ENCODE measurements around the gene ELOVL5.

The ELOVL5 gene

GRCh38 chr6:53268858-53269608 is 79.7 kb downstream of the ELOVL5 start:
- no peak overlapping the region for H3K9ac ChIP-seq (ENCODE audit: low read length)
- no peak overlapping the region for H3K4me3 ChIP-seq (ENCODE audit: low read depth, low read length)
- no peak overlapping the region for H3K27ac ChIP-seq (ENCODE audit: low read depth, low read length)
- peaks cover 90% of the 10 kb centered on the region for H3K36me3 ChIP-seq (ENCODE audit: control insufficient read depth, insufficient read depth, low read length)
- no peaks in the 10 kb centered on the region for H3K4me1 ChIP-seq (ENCODE audit: control insufficient read depth, insufficient read depth, low read length)
- H3K27me3 ChIP-seq (ENCODE audit: control insufficient read depth, insufficient read depth, low read length) = no peaks in the 10 kb centered on the region
- no peaks in the 10 kb centered on the region for H3K9me3 ChIP-seq (ENCODE audit: control insufficient read depth, insufficient read depth, low read depth, low read length)

DNA sequence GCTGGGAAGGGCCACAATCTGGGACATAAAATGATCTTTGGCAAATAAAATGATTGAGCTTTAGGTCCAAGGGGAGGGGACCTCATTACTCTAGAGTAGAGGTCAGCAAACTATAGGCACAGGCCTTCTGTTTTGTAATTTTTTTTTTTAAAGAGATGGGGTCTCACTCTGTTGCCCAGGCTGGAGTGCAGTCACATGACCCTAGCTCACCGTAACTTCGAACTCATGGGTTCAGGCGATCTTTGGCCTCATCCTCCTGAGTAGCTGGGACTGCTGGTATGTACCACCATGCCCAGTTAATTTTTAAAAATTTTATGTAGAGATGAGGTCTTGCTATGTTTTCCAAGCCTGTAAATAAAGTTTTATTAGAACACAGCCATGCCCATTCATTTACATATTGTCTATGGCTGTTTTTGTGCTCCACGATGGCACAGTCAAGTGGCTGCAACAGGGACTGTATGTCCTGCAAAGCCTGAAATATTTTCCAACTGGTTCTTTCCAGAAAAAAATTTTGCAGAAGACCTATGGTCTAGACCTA is 82.1 kb downstream of the ELOVL5 start:
- H3K9me3 ChIP-seq (ENCODE audit: control insufficient read depth, insufficient read depth, low read depth, low read length) = no peaks in the 10 kb centered on the region
- peaks cover 83% of the 10 kb centered on the region for H3K36me3 ChIP-seq (ENCODE audit: control insufficient read depth, insufficient read depth, low read length)
- no peaks in the 10 kb centered on the region for H3K4me1 ChIP-seq (ENCODE audit: control insufficient read depth, insufficient read depth, low read length)
- H3K9ac ChIP-seq (ENCODE audit: low read length) = no peak overlapping the region
- H3K4me3 ChIP-seq (ENCODE audit: low read depth, low read length) = no peak overlapping the region
- H3K27ac ChIP-seq (ENCODE audit: low read depth, low read length) = no peak overlapping the region
- no peaks in the 10 kb centered on the region for H3K27me3 ChIP-seq (ENCODE audit: control insufficient read depth, insufficient read depth, low read length)

DNA sequence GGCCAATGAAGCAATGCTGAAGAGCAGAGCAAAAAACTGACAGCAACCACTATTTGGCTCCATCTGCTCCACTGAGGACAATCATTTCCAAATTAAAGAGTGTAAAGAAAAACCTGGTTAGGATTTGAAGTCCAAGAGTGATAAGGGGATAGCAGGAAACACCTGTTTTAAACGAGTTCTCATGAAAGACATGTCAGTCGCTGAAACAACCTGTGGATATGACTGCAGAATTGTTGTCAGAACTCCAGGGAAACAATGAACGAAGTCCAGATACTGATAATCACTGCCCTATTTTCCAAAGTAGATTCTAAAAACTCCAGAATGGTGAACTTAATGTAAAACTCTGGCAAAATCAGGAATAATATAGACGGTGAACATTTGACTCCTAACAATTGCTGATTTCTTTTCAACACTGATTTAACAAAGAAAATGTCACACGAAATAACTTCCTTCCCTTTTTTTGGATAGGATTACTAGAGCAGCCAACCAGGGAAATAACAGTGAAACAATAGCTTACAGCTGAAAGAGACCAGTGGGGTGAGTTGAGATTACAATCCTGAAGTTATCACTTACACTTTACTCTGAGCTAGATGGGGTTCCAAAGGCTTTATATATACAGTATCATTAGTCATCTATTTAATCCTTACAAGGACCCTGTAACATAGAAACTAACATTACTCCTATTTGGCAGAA is 83.7 kb downstream of the ELOVL5 start:
- Histone ChIP-seq H3K27ac (ENCODE audit: low read depth, low read length) (no peak overlapping the region), H3K4me3 (ENCODE audit: low read depth, low read length) (no peak overlapping the region), H3K36me3 (ENCODE audit: control insufficient read depth, insufficient read depth, low read length) (peaks cover 82% of the 10 kb centered on the region), H3K9ac (ENCODE audit: low read length) (no peak overlapping the region), H3K9me3 (ENCODE audit: control insufficient read depth, insufficient read depth, low read depth, low read length) (no peaks in the 10 kb centered on the region), H3K4me1 (ENCODE audit: control insufficient read depth, insufficient read depth, low read length) (no peaks in the 10 kb centered on the region), H3K27me3 (ENCODE audit: control insufficient read depth, insufficient read depth, low read length) (no peaks in the 10 kb centered on the region)

- no peak overlapping the region for H3K9ac ChIP-seq (ENCODE audit: low read length)
- no peaks in the 10 kb centered on the region for H3K9me3 ChIP-seq (ENCODE audit: control insufficient read depth, insufficient read depth, low read depth, low read length)
- H3K27ac ChIP-seq (ENCODE audit: low read depth, low read length) = no peak overlapping the region
- no peaks in the 10 kb centered on the region for H3K4me1 ChIP-seq (ENCODE audit: control insufficient read depth, insufficient read depth, low read length)
- no peaks in the 10 kb centered on the region for H3K27me3 ChIP-seq (ENCODE audit: control insufficient read depth, insufficient read depth, low read length)
- peaks cover 81% of the 10 kb centered on the region for H3K36me3 ChIP-seq (ENCODE audit: control insufficient read depth, insufficient read depth, low read length)
- no peak overlapping the region for H3K4me3 ChIP-seq (ENCODE audit: low read depth, low read length)
Observed at GRCh38 chr6:53264337-53264736, 84.4 kb downstream of the ELOVL5 start.

GRCh38 chr6:53263917-53264316 is 84.8 kb downstream of the ELOVL5 start:
- Histone ChIP-seq H3K4me1 (ENCODE audit: control insufficient read depth, insufficient read depth, low read length) (no peaks in the 10 kb centered on the region), H3K9ac (ENCODE audit: low read length) (no peak overlapping the region), H3K27ac (ENCODE audit: low read depth, low read length) (no peak overlapping the region), H3K4me3 (ENCODE audit: low read depth, low read length) (no peak overlapping the region), H3K9me3 (ENCODE audit: control insufficient read depth, insufficient read depth, low read depth, low read length) (no peaks in the 10 kb centered on the region), H3K36me3 (ENCODE audit: control insufficient read depth, insufficient read depth, low read length) (peaks cover 80% of the 10 kb centered on the region), H3K27me3 (ENCODE audit: control insufficient read depth, insufficient read depth, low read length) (no peaks in the 10 kb centered on the region)

DNA sequence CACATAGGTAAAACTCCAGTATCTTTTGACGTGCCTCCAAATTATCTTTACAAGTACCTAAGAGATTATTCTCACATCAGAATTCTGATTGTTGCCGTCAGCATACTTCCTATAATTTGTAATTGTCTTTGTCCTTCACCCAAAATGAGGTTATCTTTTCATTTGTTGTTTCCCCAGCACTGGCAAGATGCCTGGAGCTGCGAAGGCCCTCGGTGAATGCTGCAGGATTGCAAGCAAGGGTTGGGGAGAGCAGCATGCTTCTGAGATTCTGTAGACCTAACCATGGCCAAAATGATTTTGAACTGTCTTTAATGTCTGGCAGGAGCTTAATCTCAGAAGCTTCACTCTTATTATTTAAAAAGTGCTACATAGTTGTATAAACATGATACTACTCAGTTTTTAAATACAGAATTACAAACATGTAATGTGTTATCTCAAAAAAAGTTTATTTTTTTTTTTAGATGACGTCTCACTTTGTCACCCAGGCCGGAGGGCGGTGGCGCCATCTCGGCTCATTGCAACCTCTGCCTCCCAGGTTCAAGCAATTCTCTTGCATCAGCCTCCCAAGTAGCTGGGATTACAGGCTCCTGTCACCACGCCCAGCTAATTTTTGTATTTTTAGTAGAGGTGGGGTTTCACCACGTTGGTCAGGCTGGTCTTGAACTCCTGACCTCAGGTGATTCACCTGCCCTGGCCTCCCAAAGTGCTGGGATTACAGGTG is 88.7 kb downstream of the ELOVL5 start:
- H3K9me3 ChIP-seq (ENCODE audit: control insufficient read depth, insufficient read depth, low read depth, low read length) = no peaks in the 10 kb centered on the region
- H3K4me3 ChIP-seq (ENCODE audit: low read depth, low read length) = no peak overlapping the region
- no peaks in the 10 kb centered on the region for H3K4me1 ChIP-seq (ENCODE audit: control insufficient read depth, insufficient read depth, low read length)
- no peak overlapping the region for H3K27ac ChIP-seq (ENCODE audit: low read depth, low read length)
- no peak overlapping the region for H3K9ac ChIP-seq (ENCODE audit: low read length)
- no peaks in the 10 kb centered on the region for H3K27me3 ChIP-seq (ENCODE audit: control insufficient read depth, insufficient read depth, low read length)
- H3K36me3 ChIP-seq (ENCODE audit: control insufficient read depth, insufficient read depth, low read length) = peaks cover 49% of the 10 kb centered on the region

- H3K9ac ChIP-seq (ENCODE audit: low read length) = no peak overlapping the region
- H3K4me1 ChIP-seq (ENCODE audit: control insufficient read depth, insufficient read depth, low read length) = no peaks in the 10 kb centered on the region
- no peaks in the 10 kb centered on the region for H3K27me3 ChIP-seq (ENCODE audit: control insufficient read depth, insufficient read depth, low read length)
- no peak overlapping the region for H3K27ac ChIP-seq (ENCODE audit: low read depth, low read length)
- no peaks in the 10 kb centered on the region for H3K9me3 ChIP-seq (ENCODE audit: control insufficient read depth, insufficient read depth, low read depth, low read length)
- peaks cover 36% of the 10 kb centered on the region for H3K36me3 ChIP-seq (ENCODE audit: control insufficient read depth, insufficient read depth, low read length)
- no peak overlapping the region for H3K4me3 ChIP-seq (ENCODE audit: low read depth, low read length)
Observed at GRCh38 chr6:53258774-53259155, 90.0 kb downstream of the ELOVL5 start.

DNA sequence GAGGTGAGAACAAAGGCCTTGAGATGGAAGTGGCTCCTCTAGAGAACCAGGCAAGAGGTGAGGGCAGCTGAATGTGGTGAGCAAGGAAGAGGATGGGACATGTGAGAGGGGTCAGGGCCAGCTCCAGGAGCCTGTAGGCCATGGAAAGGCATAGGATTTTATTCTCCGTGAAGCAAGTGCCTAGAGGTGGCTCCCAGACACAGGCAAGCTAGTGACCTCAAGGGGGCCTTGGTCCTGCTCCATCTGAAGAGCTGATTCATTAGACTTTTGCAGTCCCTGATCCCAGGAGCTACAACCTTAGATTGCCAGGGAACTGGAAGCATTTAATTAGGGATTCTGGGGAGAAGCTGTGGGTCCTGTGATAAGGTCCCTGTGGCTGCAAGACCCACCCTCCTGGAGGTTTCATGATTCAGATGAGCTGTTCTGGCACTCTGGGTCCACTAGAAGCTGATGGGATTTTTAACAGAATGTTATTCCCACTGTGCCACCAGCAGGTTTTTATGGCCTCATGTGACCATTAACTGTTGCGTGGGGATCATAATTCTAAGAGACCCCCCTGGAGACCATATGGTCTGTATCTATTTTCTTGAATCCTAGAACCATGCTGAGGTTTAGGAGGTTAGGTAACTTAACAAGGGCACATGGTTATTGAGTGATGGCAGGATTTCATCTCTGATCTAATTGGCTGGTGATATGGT is 90.5 kb downstream of the ELOVL5 start:
- Histone ChIP-seq H3K9ac (ENCODE audit: low read length) (no peak overlapping the region), H3K4me3 (ENCODE audit: low read depth, low read length) (no peak overlapping the region), H3K4me1 (ENCODE audit: control insufficient read depth, insufficient read depth, low read length) (no peaks in the 10 kb centered on the region), H3K27ac (ENCODE audit: low read depth, low read length) (no peak overlapping the region), H3K9me3 (ENCODE audit: control insufficient read depth, insufficient read depth, low read depth, low read length) (no peaks in the 10 kb centered on the region), H3K27me3 (ENCODE audit: control insufficient read depth, insufficient read depth, low read length) (no peaks in the 10 kb centered on the region), H3K36me3 (ENCODE audit: control insufficient read depth, insufficient read depth, low read length) (peaks cover 33% of the 10 kb centered on the region)

DNA sequence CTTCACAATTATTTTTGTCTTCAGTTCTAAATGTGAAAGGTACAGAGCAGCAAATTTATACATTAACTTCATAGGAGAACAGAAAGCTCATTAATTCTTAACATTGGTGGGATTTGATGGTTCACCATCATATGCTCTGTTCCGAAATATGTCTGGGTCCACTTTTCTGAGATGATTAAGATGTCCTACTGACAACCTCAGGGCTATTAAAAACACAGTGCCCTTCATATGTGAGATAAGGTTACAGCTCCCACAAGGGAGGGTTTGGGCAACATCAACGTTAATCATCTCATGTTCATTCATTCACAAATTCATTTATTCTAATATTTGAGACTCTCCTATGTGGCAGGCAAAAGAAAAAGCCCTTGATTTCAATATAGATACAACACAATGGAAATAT is 91.2 kb downstream of the ELOVL5 start:
- no peak overlapping the region for H3K27ac ChIP-seq (ENCODE audit: low read depth, low read length)
- no peaks in the 10 kb centered on the region for H3K9me3 ChIP-seq (ENCODE audit: control insufficient read depth, insufficient read depth, low read depth, low read length)
- no peaks in the 10 kb centered on the region for H3K27me3 ChIP-seq (ENCODE audit: control insufficient read depth, insufficient read depth, low read length)
- no peak overlapping the region for H3K9ac ChIP-seq (ENCODE audit: low read length)
- peaks cover 32% of the 10 kb centered on the region for H3K36me3 ChIP-seq (ENCODE audit: control insufficient read depth, insufficient read depth, low read length)
- H3K4me1 ChIP-seq (ENCODE audit: control insufficient read depth, insufficient read depth, low read length) = no peaks in the 10 kb centered on the region
- no peak overlapping the region for H3K4me3 ChIP-seq (ENCODE audit: low read depth, low read length)

GRCh38 chr6:53257001-53257400 is 91.7 kb downstream of the ELOVL5 start:
- Histone ChIP-seq H3K9ac (ENCODE audit: low read length) (no peak overlapping the region), H3K4me3 (ENCODE audit: low read depth, low read length) (no peak overlapping the region), H3K36me3 (ENCODE audit: control insufficient read depth, insufficient read depth, low read length) (peaks cover 27% of the 10 kb centered on the region), H3K9me3 (ENCODE audit: control insufficient read depth, insufficient read depth, low read depth, low read length) (no peaks in the 10 kb centered on the region), H3K27ac (ENCODE audit: low read depth, low read length) (no peak overlapping the region), H3K4me1 (ENCODE audit: control insufficient read depth, insufficient read depth, low read length) (no peaks in the 10 kb centered on the region), H3K27me3 (ENCODE audit: control insufficient read depth, insufficient read depth, low read length) (no peaks in the 10 kb centered on the region)
